Neural cell (in vitro differentiated cells): ENCODE data around the gene PRR5. TPM values are rescaled to one million over a fixed set of nuclear protein-coding genes. Genes with fewer than 3 reads are reported as not detected.

Experiments
- H2AFZ ChIP-seq: fragments of 200-600, 300-800 bp; sonication (generic), shearing (Covaris generic); 2 replicates; pipeline ENCODE4 v1.6.0; 2014; ENCODE audit warnings: low read depth, mild to moderate bottlenecking, antibody characterized with exemption, low read length, moderate library complexity
- H3F3A ChIP-seq: fragments of 200-600 bp; shearing (Covaris generic); 2 replicates; pipeline ENCODE4 v1.6.1; 2016; ENCODE audit warnings: mild to moderate bottlenecking, moderate library complexity, mixed read lengths, antibody characterized with exemption, low read length; ENCODE audit not compliant: insufficient read depth, poor library complexity, severe bottlenecking
- H3K27ac ChIP-seq: fragments of 200-600, 300-800 bp; sonication (generic), shearing (Covaris generic); 2 replicates; pipeline ENCODE4 v1.5.1; 2014; ENCODE audit warnings: mild to moderate bottlenecking, low read length, moderate library complexity
- H3K27me3 ChIP-seq: fragments of 300-800, 200-600 bp; sonication (generic), shearing (Covaris generic); 2 replicates; pipeline ENCODE4 v1.6.0; 2014; ENCODE audit warnings: mild to moderate bottlenecking, low read depth, low read length, moderate library complexity; ENCODE audit not compliant: insufficient read depth
- H3K36me3 ChIP-seq: fragments of 300-800, 200-600 bp; sonication (generic), shearing (Covaris generic); 2 replicates; pipeline ENCODE4 v1.5.1; 2014; ENCODE audit warnings: mild to moderate bottlenecking, antibody characterized with exemption, low read length, moderate library complexity; ENCODE audit not compliant: insufficient read depth
- H3K4me2 ChIP-seq: fragments of 300-800, 200-600 bp; sonication (generic), shearing (Covaris generic); 2 replicates; pipeline ENCODE4 v1.6.0; 2014; ENCODE audit warnings: mild to moderate bottlenecking, low read length
- H3K4me3 ChIP-seq: fragments of 300-800, 200-600 bp; sonication (generic), shearing (Covaris generic); 2 replicates; pipeline ENCODE4 v1.5.1; 2014; ENCODE audit warnings: mild to moderate bottlenecking, low read length, moderate library complexity
- H3K79me2 ChIP-seq: fragments of 200-600 bp; shearing (Covaris generic); replicated peaks from 2 replicates; pipeline ENCODE4 v1.6.0; 2014; ENCODE audit warnings: mild to moderate bottlenecking, low read length, moderate library complexity; ENCODE audit not compliant: insufficient read depth
- H3K9ac ChIP-seq: fragments of 300-800, 200-600 bp; sonication (generic), shearing (Covaris generic); 2 replicates; pipeline ENCODE4 v1.6.1; 2016; ENCODE audit warnings: mild to moderate bottlenecking, low read length, mixed read lengths
- H3K9me2 ChIP-seq: fragments of 200-600 bp; shearing (Covaris generic); 2 replicates; pipeline ENCODE4 v1.6.1; 2016; ENCODE audit warnings: mild to moderate bottlenecking, low read length, mixed read lengths; ENCODE audit not compliant: insufficient read depth
- H3K9me3 ChIP-seq: fragments of 200-600, 300-800 bp; sonication (generic), shearing (Covaris generic); 2 replicates; pipeline ENCODE4 v1.6.1; 2016; ENCODE audit warnings: mild to moderate bottlenecking, mixed run types, low read length, moderate library complexity, mixed read lengths
- H4K20me1 ChIP-seq: fragments of 200-600 bp; shearing (Covaris generic); 2 replicates; pipeline ENCODE4 v1.6.1; 2016; ENCODE audit warnings: mild to moderate bottlenecking, mixed run types; ENCODE audit not compliant: insufficient read depth
- EP300 ChIP-seq: fragments of 450-650 bp; conservative IDR thresholded peaks from 2 replicates; pipeline ENCODE4 v1.6.1; 2014; ENCODE audit warnings: antibody characterized with exemption, mild to moderate bottlenecking, moderate library complexity; ENCODE audit not compliant: poor library complexity, severe bottlenecking
- EZH2 ChIP-seq: fragments of 200-600, 300-800 bp; shearing (Covaris generic), sonication (generic); IDR thresholded peaks from 2 replicates; pipeline ENCODE4 v1.6.1; 2014; ENCODE audit warnings: antibody characterized with exemption, low read length, borderline replicate concordance, mild to moderate bottlenecking; ENCODE audit not compliant: insufficient read depth, poor library complexity, severe bottlenecking
- MXI1 ChIP-seq: fragments of 450-650 bp; conservative IDR thresholded peaks from 2 replicates; pipeline ENCODE4 v1.6.1; 2014; ENCODE audit warnings: antibody characterized with exemption, mild to moderate bottlenecking; ENCODE audit not compliant: poor library complexity, severe bottlenecking
- POLR2AphosphoS5 ChIP-seq: IDR thresholded peaks from 2 replicates; pipeline ENCODE4 v1.6.1; 2012
- RAD21 ChIP-seq: fragments of 450-650 bp; conservative IDR thresholded peaks from 2 replicates; pipeline ENCODE4 v1.6.1; 2014; ENCODE audit warnings: antibody characterized with exemption, mild to moderate bottlenecking, moderate library complexity
- SMC3 ChIP-seq: fragments of 450-650 bp; conservative IDR thresholded peaks from 2 replicates; pipeline ENCODE4 v1.6.1; 2014; ENCODE audit warnings: antibody characterized with exemption, mild to moderate bottlenecking, moderate library complexity; ENCODE audit not compliant: poor library complexity
- TAF1 ChIP-seq: IDR thresholded peaks from 2 replicates; pipeline ENCODE4 v1.6.1; 2012; ENCODE audit warnings: low read depth
- polyA plus RNA-seq: library from polyadenylated mRNA; depleted of rRNA; stranded (reverse); fragments of >200 nt; gene quantifications from 2 replicates; pipeline ENCODE4 v1.2.3, GENCODE V29; 2014
- TF ChIP-seq, protein P1 (sequence below): IDR thresholded peaks from 2 replicates; pipeline ENCODE4 v1.6.1; 2012; ENCODE audit warnings: borderline replicate concordance
- TF ChIP-seq, protein P2 (sequence below): fragments of 450-650 bp; IDR thresholded peaks from 2 replicates; pipeline ENCODE4 v1.5.1; 2014; ENCODE audit warnings: antibody characterized with exemption, mild to moderate bottlenecking, moderate library complexity; ENCODE audit not compliant: poor library complexity, severe bottlenecking

The PRR5 gene
- polyA plus RNA-seq, 1 donor from 2014 or later: 16.2 TPM

DNA sequence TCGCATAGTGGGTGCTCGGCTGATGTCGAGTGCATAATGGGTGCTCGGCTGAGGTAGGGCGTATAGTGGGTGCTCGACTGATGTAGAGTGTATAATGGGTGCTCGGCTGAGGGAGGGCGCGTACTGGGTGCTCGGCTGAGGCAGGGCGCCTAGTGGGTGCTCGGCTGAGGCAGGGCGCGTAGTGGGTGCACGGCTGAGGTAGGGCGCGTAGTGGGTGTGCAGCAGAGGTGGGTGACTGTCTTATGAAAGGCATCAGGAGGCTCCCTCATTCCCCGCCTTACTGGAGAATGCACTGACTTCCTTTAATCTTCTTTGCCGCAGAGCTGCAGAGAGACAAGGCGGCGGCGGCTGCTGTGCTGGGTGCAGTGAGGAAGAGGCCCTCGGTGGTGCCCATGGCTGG is 84.1 kb downstream of the PRR5 start:
- no peak overlapping the region for H3K9ac ChIP-seq
- H3K79me2 ChIP-seq: no peaks in the 10 kb centered on the region
- no peak overlapping the region for H3K4me3 ChIP-seq
- H3K9me3 ChIP-seq: no peaks in the 10 kb centered on the region
- H3F3A ChIP-seq: no peaks in the 10 kb centered on the region
- no peak for TF ChIP-seq POLR2AphosphoS5
- no peak for TF ChIP-seq RAD21
- TF ChIP-seq TAF1: no peak
- TF ChIP-seq, protein P1, sequence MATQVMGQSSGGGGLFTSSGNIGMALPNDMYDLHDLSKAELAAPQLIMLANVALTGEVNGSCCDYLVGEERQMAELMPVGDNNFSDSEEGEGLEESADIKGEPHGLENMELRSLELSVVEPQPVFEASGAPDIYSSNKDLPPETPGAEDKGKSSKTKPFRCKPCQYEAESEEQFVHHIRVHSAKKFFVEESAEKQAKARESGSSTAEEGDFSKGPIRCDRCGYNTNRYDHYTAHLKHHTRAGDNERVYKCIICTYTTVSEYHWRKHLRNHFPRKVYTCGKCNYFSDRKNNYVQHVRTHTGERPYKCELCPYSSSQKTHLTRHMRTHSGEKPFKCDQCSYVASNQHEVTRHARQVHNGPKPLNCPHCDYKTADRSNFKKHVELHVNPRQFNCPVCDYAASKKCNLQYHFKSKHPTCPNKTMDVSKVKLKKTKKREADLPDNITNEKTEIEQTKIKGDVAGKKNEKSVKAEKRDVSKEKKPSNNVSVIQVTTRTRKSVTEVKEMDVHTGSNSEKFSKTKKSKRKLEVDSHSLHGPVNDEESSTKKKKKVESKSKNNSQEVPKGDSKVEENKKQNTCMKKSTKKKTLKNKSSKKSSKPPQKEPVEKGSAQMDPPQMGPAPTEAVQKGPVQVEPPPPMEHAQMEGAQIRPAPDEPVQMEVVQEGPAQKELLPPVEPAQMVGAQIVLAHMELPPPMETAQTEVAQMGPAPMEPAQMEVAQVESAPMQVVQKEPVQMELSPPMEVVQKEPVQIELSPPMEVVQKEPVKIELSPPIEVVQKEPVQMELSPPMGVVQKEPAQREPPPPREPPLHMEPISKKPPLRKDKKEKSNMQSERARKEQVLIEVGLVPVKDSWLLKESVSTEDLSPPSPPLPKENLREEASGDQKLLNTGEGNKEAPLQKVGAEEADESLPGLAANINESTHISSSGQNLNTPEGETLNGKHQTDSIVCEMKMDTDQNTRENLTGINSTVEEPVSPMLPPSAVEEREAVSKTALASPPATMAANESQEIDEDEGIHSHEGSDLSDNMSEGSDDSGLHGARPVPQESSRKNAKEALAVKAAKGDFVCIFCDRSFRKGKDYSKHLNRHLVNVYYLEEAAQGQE: no peak
- TF ChIP-seq EP300: no peak
- TF ChIP-seq SMC3: no peak
- TF ChIP-seq, protein P2, sequence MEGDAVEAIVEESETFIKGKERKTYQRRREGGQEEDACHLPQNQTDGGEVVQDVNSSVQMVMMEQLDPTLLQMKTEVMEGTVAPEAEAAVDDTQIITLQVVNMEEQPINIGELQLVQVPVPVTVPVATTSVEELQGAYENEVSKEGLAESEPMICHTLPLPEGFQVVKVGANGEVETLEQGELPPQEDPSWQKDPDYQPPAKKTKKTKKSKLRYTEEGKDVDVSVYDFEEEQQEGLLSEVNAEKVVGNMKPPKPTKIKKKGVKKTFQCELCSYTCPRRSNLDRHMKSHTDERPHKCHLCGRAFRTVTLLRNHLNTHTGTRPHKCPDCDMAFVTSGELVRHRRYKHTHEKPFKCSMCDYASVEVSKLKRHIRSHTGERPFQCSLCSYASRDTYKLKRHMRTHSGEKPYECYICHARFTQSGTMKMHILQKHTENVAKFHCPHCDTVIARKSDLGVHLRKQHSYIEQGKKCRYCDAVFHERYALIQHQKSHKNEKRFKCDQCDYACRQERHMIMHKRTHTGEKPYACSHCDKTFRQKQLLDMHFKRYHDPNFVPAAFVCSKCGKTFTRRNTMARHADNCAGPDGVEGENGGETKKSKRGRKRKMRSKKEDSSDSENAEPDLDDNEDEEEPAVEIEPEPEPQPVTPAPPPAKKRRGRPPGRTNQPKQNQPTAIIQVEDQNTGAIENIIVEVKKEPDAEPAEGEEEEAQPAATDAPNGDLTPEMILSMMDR: no peak
- TF ChIP-seq EZH2: no peak
- TF ChIP-seq MXI1: no peak
- H3K9me2 ChIP-seq: no peaks in the 10 kb centered on the region
- H2AFZ ChIP-seq: no peak overlapping the region
- H3K4me2 ChIP-seq: no peak overlapping the region
- no peaks in the 10 kb centered on the region for H3K36me3 ChIP-seq
- H4K20me1 ChIP-seq: no peaks in the 10 kb centered on the region
- H3K27me3 ChIP-seq: no peaks in the 10 kb centered on the region
- H3K27ac ChIP-seq: no peak overlapping the region

DNA sequence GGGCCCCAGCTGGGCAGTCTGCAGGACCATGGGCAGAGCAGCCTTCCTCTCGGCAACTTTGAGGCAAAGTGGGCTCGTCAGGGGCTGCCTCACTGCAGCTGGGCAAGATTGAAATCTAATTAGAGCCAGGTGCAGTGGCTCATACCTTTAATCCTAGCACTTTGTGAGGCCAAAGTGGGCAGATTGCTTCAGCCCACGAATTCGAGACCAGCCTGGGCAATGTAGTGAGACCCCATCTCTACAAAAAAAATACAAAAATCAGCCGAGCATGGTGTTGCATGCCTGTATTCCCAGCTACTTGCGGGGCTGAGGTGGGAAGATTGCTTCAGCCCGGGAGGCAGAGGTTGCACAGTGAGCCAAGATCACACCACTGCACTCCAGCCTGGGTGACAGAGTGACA is 84.6 kb downstream of the PRR5 start:
- TF ChIP-seq, protein P2: no peak
- no peak for TF ChIP-seq EZH2
- no peak overlapping the region for H3K27ac ChIP-seq

More for the DNA sequence above, 84.6 kb downstream of the PRR5 start:
- Histone ChIP-seq H3K27me3 (no peaks in the 10 kb centered on the region), H3K9me3 (no peaks in the 10 kb centered on the region), H3K36me3 (no peaks in the 10 kb centered on the region), H3F3A (no peaks in the 10 kb centered on the region), H3K4me3 (no peak overlapping the region), H4K20me1 (no peaks in the 10 kb centered on the region), H3K79me2 (no peaks in the 10 kb centered on the region), H3K4me2 (no peak overlapping the region), H3K9me2 (no peaks in the 10 kb centered on the region), H3K9ac (no peak overlapping the region), H2AFZ (no peak overlapping the region)

Other genes starting within 250 kb of the PRR5 start
- 35.8 and 36.8 TPM in 2 replicates for gene RTL6, start 204.0 kb upstream of the PRR5 start, polyA plus RNA-seq
- 3.0 and 5.0 TPM in 2 replicates for gene ARHGAP8, start 50.4 kb downstream of the PRR5 start, polyA plus RNA-seq